HEK293 (cell line): ENCODE results near the gene MORC1.

Source experiments
- CTCF ChIA-PET: fragments of 350-600 bp; formaldehyde crosslinking; extraction: SDS; loops from one replicate; lab custom pipeline; 2021; ENCODE audit warnings: antibody characterized with exemption; lab: Yijun Ruan, JAX
- POLR2A ChIA-PET: fragments of 300-600 bp; formaldehyde crosslinking; extraction: SDS; loops from one replicate; lab custom pipeline; 2020; ENCODE audit warnings: antibody characterized with exemption, inconsistent platforms; lab: Yijun Ruan, JAX
- H3K27ac ChIP-seq: fragments of 200-500 bp; sonication (Bioruptor generic); 2 replicates; pipeline ENCODE4 v1.5.1; 2014; ENCODE audit warnings: low read depth, low read length, control low read depth, inconsistent platforms; ENCODE audit errors: extremely low read depth
- H3K36me3 ChIP-seq, 2 experiments: fragments of 200-500 bp in 1 of 2; sonication (Bioruptor generic) in 1 of 2; 1 replicate in 1 of 2; 2 replicates in 1 of 2; pipeline ENCODE4 v1.5.1; 2014 to 2017; ENCODE audit warnings: inconsistent platforms in 2 of 2, low read length in 2 of 2; ENCODE audit not compliant: control insufficient read depth in 2 of 2, insufficient read depth in 1 of 2
- H3K4me1 ChIP-seq: fragments of 200-500 bp; sonication (Bioruptor generic); 2 replicates; pipeline ENCODE4 v1.5.1; 2014; ENCODE audit warnings: mild to moderate bottlenecking, low read length, inconsistent platforms; ENCODE audit not compliant: control insufficient read depth, insufficient read depth
- H3K4me3 ChIP-seq: 2 replicates; pipeline ENCODE4 v1.5.1; 2011; ENCODE audit warnings: low read depth, mild to moderate bottlenecking, control low read depth, low read length, moderate library complexity
- H3K9me3 ChIP-seq: fragments of 200-500 bp; sonication (Bioruptor generic); 2 replicates; pipeline ENCODE4 v1.5.1; 2014; ENCODE audit warnings: low read depth, low read length, inconsistent platforms; ENCODE audit not compliant: control insufficient read depth, insufficient read depth
- KLF10 ChIP-seq: fragments of 450-650 bp; IDR thresholded peaks from 2 replicates; pipeline ENCODE4 v1.5.1; 2018; ENCODE audit warnings: missing biosample characterization, mild to moderate bottlenecking, missing genetic modification characterization
- KLF9 ChIP-seq: fragments of 450-650 bp; formaldehyde crosslinking; IDR thresholded peaks from 2 replicates; pipeline ENCODE4 v1.5.1; 2016; ENCODE audit warnings: missing biosample characterization, missing genetic modification characterization, low read depth
- MYNN ChIP-seq: fragments of 450-650 bp; formaldehyde crosslinking; IDR thresholded peaks from 2 replicates; pipeline ENCODE4 v1.5.1; 2016; ENCODE audit warnings: missing biosample characterization, missing genetic modification characterization, borderline replicate concordance
- YY1 ChIP-seq: fragments of 450-650 bp; formaldehyde crosslinking; IDR thresholded peaks from 2 replicates; pipeline ENCODE4 v1.5.1; 2018; ENCODE audit warnings: missing biosample characterization, missing genetic modification characterization
- ZBTB20 ChIP-seq: fragments of 450-650 bp; formaldehyde crosslinking; IDR thresholded peaks from 2 replicates; pipeline ENCODE4 v1.5.1; 2016; ENCODE audit warnings: missing biosample characterization, missing genetic modification characterization
- ZEB2 ChIP-seq: fragments of 450-650 bp; formaldehyde crosslinking; IDR thresholded peaks from 2 replicates; pipeline ENCODE4 v1.5.1; 2016; ENCODE audit warnings: missing biosample characterization, missing genetic modification characterization
- ZNF211 ChIP-seq: fragments of 450-650 bp; formaldehyde crosslinking; IDR thresholded peaks from 2 replicates; pipeline ENCODE4 v1.5.1; 2016; ENCODE audit warnings: low read depth, missing biosample characterization, missing genetic modification characterization
- ZNF292 ChIP-seq: fragments of 450-650 bp; formaldehyde crosslinking; IDR thresholded peaks from 2 replicates; pipeline ENCODE4 v1.5.1; 2016; ENCODE audit warnings: low read depth, missing biosample characterization, missing genetic modification characterization, borderline replicate concordance
- ZNF473 ChIP-seq: fragments of 450-650 bp; formaldehyde crosslinking; IDR thresholded peaks from 2 replicates; pipeline ENCODE4 v1.5.1; 2017; ENCODE audit warnings: missing biosample characterization, missing genetic modification characterization
- ZNF548 ChIP-seq: fragments of 450-650 bp; formaldehyde crosslinking; IDR thresholded peaks from 2 replicates; pipeline ENCODE4 v1.5.1; 2016; ENCODE audit warnings: missing biosample characterization, missing genetic modification characterization
- ZNF600 ChIP-seq: fragments of 450-650 bp; formaldehyde crosslinking; IDR thresholded peaks from 2 replicates; pipeline ENCODE4 v1.5.1; 2016; ENCODE audit warnings: missing biosample characterization, missing genetic modification characterization
- ZNF610 ChIP-seq: fragments of 450-650 bp; formaldehyde crosslinking; IDR thresholded peaks from 2 replicates; pipeline ENCODE4 v1.5.1; 2016; ENCODE audit warnings: missing biosample characterization, missing genetic modification characterization, borderline replicate concordance
- ZNF621 ChIP-seq: fragments of 450-650 bp; formaldehyde crosslinking; IDR thresholded peaks from 2 replicates; pipeline ENCODE4 v1.5.1; 2017; ENCODE audit warnings: missing biosample characterization, missing genetic modification characterization
- ZNF785 ChIP-seq: fragments of 450-650 bp; formaldehyde crosslinking; IDR thresholded peaks from 2 replicates; pipeline ENCODE4 v1.5.1; 2016; ENCODE audit warnings: missing biosample characterization, missing genetic modification characterization
- ZNF791 ChIP-seq: fragments of 450-650 bp; formaldehyde crosslinking; IDR thresholded peaks from 2 replicates; pipeline ENCODE4 v1.5.1; 2016; ENCODE audit warnings: missing biosample characterization, missing genetic modification characterization
- ZNF837 ChIP-seq: fragments of 450-650 bp; formaldehyde crosslinking; IDR thresholded peaks from 2 replicates; pipeline ENCODE4 v1.5.1; 2016; ENCODE audit warnings: missing biosample characterization, missing genetic modification characterization
- ZSCAN30 ChIP-seq: fragments of 450-650 bp; IDR thresholded peaks from 2 replicates; pipeline ENCODE4 v1.5.1; 2018; ENCODE audit warnings: missing biosample characterization, mild to moderate bottlenecking, missing genetic modification characterization, moderate library complexity
- TF ChIP-seq, protein P1 (sequence below): fragments of 450-650 bp; formaldehyde crosslinking; IDR thresholded peaks from 2 replicates; pipeline ENCODE4 v1.5.1; 2016; ENCODE audit warnings: missing biosample characterization, missing genetic modification characterization
- TF ChIP-seq, protein P2 (sequence below): fragments of 450-650 bp; formaldehyde crosslinking; IDR thresholded peaks from 2 replicates; pipeline ENCODE4 v1.5.1; 2016; ENCODE audit warnings: missing biosample characterization, missing genetic modification characterization, borderline replicate concordance
- TF ChIP-seq, protein P3 (sequence below): fragments of 450-650 bp; formaldehyde crosslinking; IDR thresholded peaks from 2 replicates; pipeline ENCODE4 v1.5.1; 2016; ENCODE audit warnings: missing biosample characterization, missing genetic modification characterization
- TF ChIP-seq, protein P4 (sequence below): fragments of 450-650 bp; formaldehyde crosslinking; IDR thresholded peaks from 2 replicates; pipeline ENCODE4 v1.5.1; 2017; ENCODE audit warnings: missing biosample characterization, missing genetic modification characterization

Gene MORC1

DNA sequence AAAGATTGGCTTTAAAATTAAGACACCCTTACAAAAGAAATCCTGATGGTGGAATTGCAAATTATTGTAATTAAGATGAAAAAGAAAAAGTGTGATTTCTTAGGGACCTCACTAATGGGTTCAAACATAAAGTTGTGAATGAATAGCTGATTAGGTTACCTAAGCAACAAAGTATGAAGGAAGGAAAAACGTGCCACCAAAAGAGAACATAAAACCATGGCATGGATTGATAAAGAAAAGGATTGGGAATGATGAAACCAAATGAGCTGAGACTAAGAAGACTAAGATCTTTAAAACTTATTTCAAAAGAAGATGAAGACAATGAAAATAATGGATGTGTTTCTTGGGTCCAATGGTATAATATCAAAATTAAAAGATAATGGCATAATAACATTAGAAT lies 132.1 kb downstream of the MORC1 start:
- H3K4me3 ChIP-seq, result no peak overlapping the region
- CTCF ChIA-PET, result interaction anchor here (0.7 kb wide), 1 partner anchor 13 kb away, joined by 3 read pairs; no protein-coding TSS in a partner anchor
- no peak overlapping the region for H3K27ac ChIP-seq
- no peaks in the 10 kb centered on the region for H3K4me1 ChIP-seq
- POLR2A ChIA-PET, result no interaction called here
- TF ChIP-seq ZNF211 (tag by site-specific recombination), result no peak
- TF ChIP-seq, protein P1, sequence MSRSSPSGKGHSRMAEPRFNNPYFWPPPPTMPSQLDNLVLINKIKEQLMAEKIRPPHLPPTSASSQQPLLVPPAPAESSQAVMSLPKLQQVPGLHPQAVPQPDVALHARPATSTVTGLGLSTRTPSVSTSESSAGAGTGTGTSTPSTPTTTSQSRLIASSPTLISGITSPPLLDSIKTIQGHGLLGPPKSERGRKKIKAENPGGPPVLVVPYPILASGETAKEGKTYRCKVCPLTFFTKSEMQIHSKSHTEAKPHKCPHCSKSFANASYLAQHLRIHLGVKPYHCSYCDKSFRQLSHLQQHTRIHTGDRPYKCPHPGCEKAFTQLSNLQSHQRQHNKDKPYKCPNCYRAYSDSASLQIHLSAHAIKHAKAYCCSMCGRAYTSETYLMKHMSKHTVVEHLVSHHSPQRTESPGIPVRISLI (tag by site-specific recombination), result no peak
- no peaks in the 10 kb centered on the region for H3K36me3 ChIP-seq
- no peaks in the 10 kb centered on the region for H3K9me3 ChIP-seq

DNA sequence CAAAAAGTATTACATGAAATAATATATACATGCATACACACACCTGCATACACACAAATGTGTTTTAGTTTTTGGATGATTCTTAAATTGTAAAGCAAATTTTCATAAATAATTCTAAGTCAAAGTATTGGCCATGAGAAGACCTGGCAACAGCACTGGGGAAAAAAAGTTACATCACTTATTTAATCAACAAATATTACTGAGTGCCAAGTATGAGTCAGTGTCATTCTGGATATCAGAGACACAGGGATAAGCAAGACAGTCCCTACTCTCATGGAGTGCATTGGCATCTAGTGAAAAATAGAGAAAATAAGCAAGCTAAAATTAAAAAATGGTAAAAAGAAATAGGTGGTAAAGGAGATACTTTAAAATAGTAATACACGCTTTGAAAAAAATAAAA lies 134.9 kb downstream of the MORC1 start:
- POLR2A ChIA-PET, result no interaction called here
- Histone ChIP-seq H3K36me3 (no peaks in the 10 kb centered on the region), H3K9me3 (no peaks in the 10 kb centered on the region)
- TF ChIP-seq ZNF791 (tag by site-specific recombination) (no peak), KLF10 (tag by site-specific recombination) (no peak), ZEB2 (no peak), ZNF292 (no peak), ZNF610 (tag by site-specific recombination) (no peak), ZNF785 (tag by site-specific recombination) (no peak), ZNF837 (tag by site-specific recombination) (no peak), MYNN (no peak), ZBTB20 (tag by site-specific recombination) (no peak), ZNF473 (tag by site-specific recombination) (no peak), YY1 (tag by site-specific recombination) (no peak), ZNF621 (no peak), ZNF600 (tag by site-specific recombination) (no peak), ZNF548 (tag by site-specific recombination) (no peak), KLF9 (tag by site-specific recombination) (no peak), ZSCAN30 (tag by site-specific recombination) (no peak)
- TF ChIP-seq, protein P2, sequence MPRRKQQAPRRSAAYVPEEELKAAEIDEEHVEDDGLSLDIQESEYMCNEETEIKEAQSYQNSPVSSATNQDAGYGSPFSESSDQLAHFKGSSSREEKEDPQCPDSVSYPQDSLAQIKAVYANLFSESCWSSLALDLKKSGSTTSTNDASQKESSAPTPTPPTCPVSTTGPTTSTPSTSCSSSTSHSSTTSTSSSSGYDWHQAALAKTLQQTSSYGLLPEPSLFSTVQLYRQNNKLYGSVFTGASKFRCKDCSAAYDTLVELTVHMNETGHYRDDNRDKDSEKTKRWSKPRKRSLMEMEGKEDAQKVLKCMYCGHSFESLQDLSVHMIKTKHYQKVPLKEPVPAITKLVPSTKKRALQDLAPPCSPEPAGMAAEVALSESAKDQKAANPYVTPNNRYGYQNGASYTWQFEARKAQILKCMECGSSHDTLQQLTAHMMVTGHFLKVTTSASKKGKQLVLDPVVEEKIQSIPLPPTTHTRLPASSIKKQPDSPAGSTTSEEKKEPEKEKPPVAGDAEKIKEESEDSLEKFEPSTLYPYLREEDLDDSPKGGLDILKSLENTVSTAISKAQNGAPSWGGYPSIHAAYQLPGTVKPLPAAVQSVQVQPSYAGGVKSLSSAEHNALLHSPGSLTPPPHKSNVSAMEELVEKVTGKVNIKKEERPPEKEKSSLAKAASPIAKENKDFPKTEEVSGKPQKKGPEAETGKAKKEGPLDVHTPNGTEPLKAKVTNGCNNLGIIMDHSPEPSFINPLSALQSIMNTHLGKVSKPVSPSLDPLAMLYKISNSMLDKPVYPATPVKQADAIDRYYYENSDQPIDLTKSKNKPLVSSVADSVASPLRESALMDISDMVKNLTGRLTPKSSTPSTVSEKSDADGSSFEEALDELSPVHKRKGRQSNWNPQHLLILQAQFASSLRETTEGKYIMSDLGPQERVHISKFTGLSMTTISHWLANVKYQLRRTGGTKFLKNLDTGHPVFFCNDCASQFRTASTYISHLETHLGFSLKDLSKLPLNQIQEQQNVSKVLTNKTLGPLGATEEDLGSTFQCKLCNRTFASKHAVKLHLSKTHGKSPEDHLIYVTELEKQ (tag by site-specific recombination), result no peak
- TF ChIP-seq, protein P3, sequence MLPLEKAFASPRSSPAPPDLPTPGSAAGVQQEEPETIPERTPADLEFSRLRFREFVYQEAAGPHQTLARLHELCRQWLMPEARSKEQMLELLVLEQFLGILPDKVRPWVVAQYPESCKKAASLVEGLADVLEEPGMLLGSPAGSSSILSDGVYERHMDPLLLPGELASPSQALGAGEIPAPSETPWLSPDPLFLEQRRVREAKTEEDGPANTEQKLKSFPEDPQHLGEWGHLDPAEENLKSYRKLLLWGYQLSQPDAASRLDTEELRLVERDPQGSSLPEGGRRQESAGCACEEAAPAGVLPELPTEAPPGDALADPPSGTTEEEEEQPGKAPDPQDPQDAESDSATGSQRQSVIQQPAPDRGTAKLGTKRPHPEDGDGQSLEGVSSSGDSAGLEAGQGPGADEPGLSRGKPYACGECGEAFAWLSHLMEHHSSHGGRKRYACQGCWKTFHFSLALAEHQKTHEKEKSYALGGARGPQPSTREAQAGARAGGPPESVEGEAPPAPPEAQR (tag by site-specific recombination), result no peak
- TF ChIP-seq, protein P4, sequence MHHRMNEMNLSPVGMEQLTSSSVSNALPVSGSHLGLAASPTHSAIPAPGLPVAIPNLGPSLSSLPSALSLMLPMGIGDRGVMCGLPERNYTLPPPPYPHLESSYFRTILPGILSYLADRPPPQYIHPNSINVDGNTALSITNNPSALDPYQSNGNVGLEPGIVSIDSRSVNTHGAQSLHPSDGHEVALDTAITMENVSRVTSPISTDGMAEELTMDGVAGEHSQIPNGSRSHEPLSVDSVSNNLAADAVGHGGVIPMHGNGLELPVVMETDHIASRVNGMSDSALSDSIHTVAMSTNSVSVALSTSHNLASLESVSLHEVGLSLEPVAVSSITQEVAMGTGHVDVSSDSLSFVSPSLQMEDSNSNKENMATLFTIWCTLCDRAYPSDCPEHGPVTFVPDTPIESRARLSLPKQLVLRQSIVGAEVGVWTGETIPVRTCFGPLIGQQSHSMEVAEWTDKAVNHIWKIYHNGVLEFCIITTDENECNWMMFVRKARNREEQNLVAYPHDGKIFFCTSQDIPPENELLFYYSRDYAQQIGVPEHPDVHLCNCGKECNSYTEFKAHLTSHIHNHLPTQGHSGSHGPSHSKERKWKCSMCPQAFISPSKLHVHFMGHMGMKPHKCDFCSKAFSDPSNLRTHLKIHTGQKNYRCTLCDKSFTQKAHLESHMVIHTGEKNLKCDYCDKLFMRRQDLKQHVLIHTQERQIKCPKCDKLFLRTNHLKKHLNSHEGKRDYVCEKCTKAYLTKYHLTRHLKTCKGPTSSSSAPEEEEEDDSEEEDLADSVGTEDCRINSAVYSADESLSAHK (tag by site-specific recombination), result no peak
- TF ChIP-seq, all 188 proteins: peak for 0
- H3K27ac ChIP-seq, result no peak overlapping the region
- no peaks in the 10 kb centered on the region for H3K4me1 ChIP-seq
- CTCF ChIA-PET, result no interaction called here
- no peak overlapping the region for H3K4me3 ChIP-seq
